ENCODE results near the gene LY6G6F. TPM values are rescaled to one million over a fixed set of nuclear protein-coding genes. Genes with fewer than 3 reads are reported as not detected.

The LY6G6F gene
- total and polyA plus RNA-seq, 10 of the 15 experiments (the other 5 are each of a cell fraction or from before 2014, with no cell fraction given), result not detected

DNA sequence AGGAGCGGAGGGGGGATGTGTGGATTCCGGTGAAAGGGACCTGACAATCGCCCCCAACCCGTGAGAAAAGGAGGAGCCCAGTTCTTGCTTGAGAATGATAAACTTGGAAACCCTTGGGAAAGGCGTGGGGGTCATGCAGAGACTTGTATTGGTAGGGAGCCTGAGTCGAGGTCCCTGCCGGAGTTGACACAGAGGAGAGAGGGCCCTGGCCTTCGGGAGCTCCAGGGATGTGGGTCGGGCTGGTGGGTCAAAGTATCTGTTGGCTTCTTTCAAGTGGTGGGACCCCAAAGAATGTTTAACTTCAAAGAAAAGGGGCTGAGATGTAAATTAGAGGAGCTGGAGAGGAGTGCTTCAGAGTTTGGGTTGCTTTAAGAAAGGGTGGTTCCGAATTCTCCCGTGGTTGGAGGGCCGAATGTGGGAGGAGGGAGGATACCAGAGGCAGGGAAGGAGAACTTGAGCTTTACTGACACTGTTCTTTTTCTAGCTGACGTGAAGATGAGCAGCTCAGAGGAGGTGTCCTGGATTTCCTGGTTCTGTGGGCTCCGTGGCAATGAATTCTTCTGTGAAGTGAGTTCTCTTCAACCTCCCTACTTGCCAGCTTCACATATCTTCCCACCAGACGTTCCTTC is 40.2 kb upstream of the LY6G6F start:
- H3K4me2 ChIP-seq (ENCODE audit: control insufficient read depth, insufficient read depth), result peak overlapping the region; percentile 95
- SMC1A ChIA-PET (ENCODE audit: uncharacterized antibody, unreplicated experiment), result interaction anchor here (0.7 to 1.1 kb wide), 3 partner anchors 10 to 44 kb away, joined by 3 read pairs; no protein-coding TSS in a partner anchor
- peaks cover 32% of the 10 kb centered on the region for H3K4me1 ChIP-seq (ENCODE audit: control insufficient read depth, insufficient read depth, low read length)
- POLR2A ChIA-PET, result interaction anchor here (0.5 to 1.4 kb wide), 7 partner anchors 8 to 305 kb away, joined by 3 to 7 read pairs (median 4); partner anchors contain the start of genes BAG6 and DXO
- H3K9me3 ChIP-seq (replicated peaks; ENCODE audit: control insufficient read depth, insufficient read depth, low read length), result no peaks in the 10 kb centered on the region
- H3K79me2 ChIP-seq (ENCODE audit: control insufficient read depth, insufficient read depth, low read length), result peaks cover 51% of the 10 kb centered on the region
- in situ Hi-C loops (cut with MboI) (no loop called here), intact Hi-C loops (cut with micrococcal nuclease; ENCODE audit: unreplicated experiment) (loop anchor here (5.0 kb wide), 2 partner anchors 71 to 166 kb away; partner anchors contain the start of gene CLIC1)
- RAD21 ChIA-PET (ENCODE audit: unreplicated experiment), result interaction anchor here (1.6 kb wide), 1 partner anchor 13 kb away, joined by 3 read pairs; no protein-coding TSS in a partner anchor
- H3K36me3 ChIP-seq (ENCODE audit: control insufficient read depth in 2 of 2, insufficient read depth in 2 of 2, low read length in 1 of 2), result peaks cover 18 to 39% of the 10 kb centered on the region in 2 experiments
- WGBS (ENCODE audit: insufficient coverage, insufficient replicate concordance, low lambda C conversion rate, missing lambda C conversion rate), result 2% methylated on average over 15 of the region's 15 CpGs
- DNase-seq (ENCODE audit: low read depth, low spot score) (no peak), FAIRE-seq (peak; percentile 52), ATAC-seq (no peak)
- no peaks in the 10 kb centered on the region for H4K20me1 ChIP-seq (ENCODE audit: control insufficient read depth, insufficient read depth)
- TF ChIP-seq STAT3 (IDR thresholded peaks at IDR 0.05; ENCODE audit: low read depth, low read length) (no peak), FOXK2 (IDR thresholded peaks at IDR 0.05) (0 out of 2 replicates have a peak, but pooled peaks have one; percentile 7), IKZF2 (IDR thresholded peaks at IDR 0.05) (0 out of 4 replicates have a peak, but pooled peaks have one; percentile 16 to 25), NBN (IDR thresholded peaks at IDR 0.05) (no peak), SMARCA5 (IDR thresholded peaks at IDR 0.05) (peak; percentile 40; the same call in 1 of the 2 replicates), GATAD2B (conservative IDR thresholded peaks at IDR 0.05; ENCODE audit: low read depth) (peak; percentile 13; the same call in 1 of the 2 replicates), ZNF217 (IDR thresholded peaks at IDR 0.05) (no peak)
- TF ChIP-seq, protein P1, sequence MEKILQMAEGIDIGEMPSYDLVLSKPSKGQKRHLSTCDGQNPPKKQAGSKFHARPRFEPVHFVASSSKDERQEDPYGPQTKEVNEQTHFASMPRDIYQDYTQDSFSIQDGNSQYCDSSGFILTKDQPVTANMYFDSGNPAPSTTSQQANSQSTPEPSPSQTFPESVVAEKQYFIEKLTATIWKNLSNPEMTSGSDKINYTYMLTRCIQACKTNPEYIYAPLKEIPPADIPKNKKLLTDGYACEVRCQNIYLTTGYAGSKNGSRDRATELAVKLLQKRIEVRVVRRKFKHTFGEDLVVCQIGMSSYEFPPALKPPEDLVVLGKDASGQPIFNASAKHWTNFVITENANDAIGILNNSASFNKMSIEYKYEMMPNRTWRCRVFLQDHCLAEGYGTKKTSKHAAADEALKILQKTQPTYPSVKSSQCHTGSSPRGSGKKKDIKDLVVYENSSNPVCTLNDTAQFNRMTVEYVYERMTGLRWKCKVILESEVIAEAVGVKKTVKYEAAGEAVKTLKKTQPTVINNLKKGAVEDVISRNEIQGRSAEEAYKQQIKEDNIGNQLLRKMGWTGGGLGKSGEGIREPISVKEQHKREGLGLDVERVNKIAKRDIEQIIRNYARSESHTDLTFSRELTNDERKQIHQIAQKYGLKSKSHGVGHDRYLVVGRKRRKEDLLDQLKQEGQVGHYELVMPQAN (conservative IDR thresholded peaks at IDR 0.05), result 0 out of 2 replicates have a peak, but pooled peaks have one; percentile 37
- H2AFZ ChIP-seq (ENCODE audit: control insufficient read depth, low read depth, low read length), result peak overlapping the region; percentile 77; the same call in 1 of the 2 replicates
- no TSS peak for BruUV-seq (replicated peaks)
- H3K27ac ChIP-seq (ENCODE audit: control insufficient read depth, insufficient read depth), result peak overlapping the region; percentile 94
- peak overlapping the region; percentile 93 for H3K4me3 ChIP-seq
- H3K27me3 ChIP-seq (replicated peaks in 1 of 2; ENCODE audit: control insufficient read depth in 2 of 2, insufficient read depth in 2 of 2, low read length in 1 of 2), result no peaks in the 10 kb centered on the region
- CTCF ChIA-PET, result interaction anchor here (0.9 to 1.6 kb wide), 2 partner anchors 68 to 165 kb away, joined by 3 to 9 read pairs; no protein-coding TSS in a partner anchor
- peak overlapping the region; percentile 97 for H3K9ac ChIP-seq (ENCODE audit: control insufficient read depth, insufficient read depth, low read length)

All from GM12878 (cell line).